ENCODE data around the gene ENTREP3. TPM values are rescaled to one million over a fixed set of nuclear protein-coding genes. Genes with fewer than 3 reads are reported as not detected.
"Not testable (repeated sequence)": the region's sequence is repeated elsewhere in the genome, so short reads cannot be mapped to it uniquely, and the experiment has no call there.

Gene ENTREP3
- total RNA-seq, 4 donors from 2014 or later: 22.7 to 42.0 (median 26.6) TPM

- WGBS, 2 donors: 0 to 5% methylated on average over 1 of the region's 1 CpG
- peaks cover 0 to 13% (median 0%) of the 10 kb centered on the region in 4 donors for H3K4me1 ChIP-seq
- TF ChIP-seq EP300 (IDR thresholded peaks at IDR 0.05) (no peak), POLR2A (IDR thresholded peaks at IDR 0.05) (no peak)
- TF ChIP-seq, protein P1, sequence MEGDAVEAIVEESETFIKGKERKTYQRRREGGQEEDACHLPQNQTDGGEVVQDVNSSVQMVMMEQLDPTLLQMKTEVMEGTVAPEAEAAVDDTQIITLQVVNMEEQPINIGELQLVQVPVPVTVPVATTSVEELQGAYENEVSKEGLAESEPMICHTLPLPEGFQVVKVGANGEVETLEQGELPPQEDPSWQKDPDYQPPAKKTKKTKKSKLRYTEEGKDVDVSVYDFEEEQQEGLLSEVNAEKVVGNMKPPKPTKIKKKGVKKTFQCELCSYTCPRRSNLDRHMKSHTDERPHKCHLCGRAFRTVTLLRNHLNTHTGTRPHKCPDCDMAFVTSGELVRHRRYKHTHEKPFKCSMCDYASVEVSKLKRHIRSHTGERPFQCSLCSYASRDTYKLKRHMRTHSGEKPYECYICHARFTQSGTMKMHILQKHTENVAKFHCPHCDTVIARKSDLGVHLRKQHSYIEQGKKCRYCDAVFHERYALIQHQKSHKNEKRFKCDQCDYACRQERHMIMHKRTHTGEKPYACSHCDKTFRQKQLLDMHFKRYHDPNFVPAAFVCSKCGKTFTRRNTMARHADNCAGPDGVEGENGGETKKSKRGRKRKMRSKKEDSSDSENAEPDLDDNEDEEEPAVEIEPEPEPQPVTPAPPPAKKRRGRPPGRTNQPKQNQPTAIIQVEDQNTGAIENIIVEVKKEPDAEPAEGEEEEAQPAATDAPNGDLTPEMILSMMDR (IDR thresholded peaks at IDR 0.05): no peak
- DNase-seq (ENCODE audit: low spot score in 2 of 2): no peak
- H3K36me3 ChIP-seq: peaks cover 0 to 28% (median 0%) of the 10 kb centered on the region in 3 donors
- no peaks in the 10 kb centered on the region for H3K27me3 ChIP-seq
- H3K27ac ChIP-seq: peak overlapping the region in 3 of 4 donors; percentile 19 to 50 (median 30)
- no peaks in the 10 kb centered on the region for H3K9me3 ChIP-seq
- peak overlapping the region in 2 of 4 donors; percentile 0 to 29 for H3K4me3 ChIP-seq
Measured at GRCh38 chr1:155219592-155220031, 35.7 kb downstream of the ENTREP3 start.

DNA sequence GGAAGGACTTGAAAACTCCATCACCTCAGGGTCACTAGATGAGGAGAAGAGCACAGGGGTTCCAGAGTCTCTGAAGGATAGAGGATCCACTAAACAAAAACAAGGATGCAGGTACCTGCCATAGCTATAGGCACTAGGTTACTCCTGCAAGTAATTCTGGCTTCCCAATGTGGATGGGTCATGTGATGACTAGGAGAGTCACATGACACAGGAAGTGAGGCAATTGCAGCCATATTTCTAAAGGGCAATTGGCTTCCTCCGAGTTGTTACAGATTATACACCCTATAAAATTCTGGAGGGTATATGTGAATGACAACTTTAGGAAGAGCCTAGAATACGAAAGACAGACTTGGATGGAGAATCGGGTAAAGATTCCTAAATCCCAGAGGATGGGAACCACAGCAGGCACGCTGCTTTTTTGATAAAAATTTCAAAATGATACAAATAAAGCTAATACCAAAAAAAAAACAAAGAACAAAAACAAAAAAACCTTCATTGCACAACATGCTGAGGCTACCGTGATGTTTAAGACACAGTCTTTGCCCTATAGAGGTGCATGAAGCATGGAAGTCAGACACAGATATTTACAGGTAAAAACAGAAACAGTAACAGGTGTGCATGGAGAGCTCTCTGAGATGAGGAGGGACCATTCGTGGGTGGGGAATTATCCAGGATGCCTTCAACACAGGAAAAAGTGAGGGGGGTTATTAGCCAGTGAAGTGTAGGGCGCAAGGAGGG lies 36.3 kb downstream of the ENTREP3 start:
- TF ChIP-seq POLR2A (IDR thresholded peaks at IDR 0.05) (no peak), EP300 (IDR thresholded peaks at IDR 0.05) (no peak)
- TF ChIP-seq, protein P1 (IDR thresholded peaks at IDR 0.05): no peak
- DNase-seq (ENCODE audit: low spot score in 2 of 2): peak in 1 of 2 donors; percentile 84
- H3K4me3 ChIP-seq: peak overlapping the region in 3 of 4 donors; percentile 0 to 29 (median 23)
- no peaks in the 10 kb centered on the region for H3K27me3 ChIP-seq
- H3K9me3 ChIP-seq: no peaks in the 10 kb centered on the region
- peak overlapping the region in 3 of 4 donors; percentile 19 to 50 (median 30) for H3K27ac ChIP-seq
- H3K36me3 ChIP-seq: peaks cover 0 to 29% (median 0%) of the 10 kb centered on the region in 3 donors
- 32 to 37% methylated on average over 7 of the region's 7 CpGs for WGBS, 2 donors
- H3K4me1 ChIP-seq: peaks cover 0 to 13% (median 0%) of the 10 kb centered on the region in 4 donors

GRCh38 chr1:155214702-155215101 lies 40.6 kb downstream of the ENTREP3 start:
- not testable (repeated sequence) for H3K27ac ChIP-seq; H3K9me3 ChIP-seq; H3K4me3 ChIP-seq; DNase-seq (ENCODE audit: low spot score in 2 of 2); H3K27me3 ChIP-seq
- 87 to 89% methylated on average over 3 to 7 of the region's 10 CpGs for WGBS, 2 donors
- Histone ChIP-seq H3K4me1 (peaks cover 0 to 20% (median 1%) of the 10 kb centered on the region in 4 donors), H3K36me3 (peaks cover 0 to 51% (median 0%) of the 10 kb centered on the region in 3 donors)

- not testable (repeated sequence) for H3K4me3 ChIP-seq; H3K27me3 ChIP-seq; H3K9me3 ChIP-seq; H3K27ac ChIP-seq; DNase-seq (ENCODE audit: low spot score in 2 of 2)
- 76% methylated on average over 5 of the region's 7 CpGs; no CpG with 5 or more reads in 1 of the 2 donors for WGBS, 2 donors
- Histone ChIP-seq H3K4me1 (peaks cover 0 to 27% (median 16%) of the 10 kb centered on the region in 4 donors), H3K36me3 (peaks cover 0 to 44% (median 0%) of the 10 kb centered on the region in 3 donors)
Measured at GRCh38 chr1:155212051-155212440, 43.2 kb downstream of the ENTREP3 start.

DNA sequence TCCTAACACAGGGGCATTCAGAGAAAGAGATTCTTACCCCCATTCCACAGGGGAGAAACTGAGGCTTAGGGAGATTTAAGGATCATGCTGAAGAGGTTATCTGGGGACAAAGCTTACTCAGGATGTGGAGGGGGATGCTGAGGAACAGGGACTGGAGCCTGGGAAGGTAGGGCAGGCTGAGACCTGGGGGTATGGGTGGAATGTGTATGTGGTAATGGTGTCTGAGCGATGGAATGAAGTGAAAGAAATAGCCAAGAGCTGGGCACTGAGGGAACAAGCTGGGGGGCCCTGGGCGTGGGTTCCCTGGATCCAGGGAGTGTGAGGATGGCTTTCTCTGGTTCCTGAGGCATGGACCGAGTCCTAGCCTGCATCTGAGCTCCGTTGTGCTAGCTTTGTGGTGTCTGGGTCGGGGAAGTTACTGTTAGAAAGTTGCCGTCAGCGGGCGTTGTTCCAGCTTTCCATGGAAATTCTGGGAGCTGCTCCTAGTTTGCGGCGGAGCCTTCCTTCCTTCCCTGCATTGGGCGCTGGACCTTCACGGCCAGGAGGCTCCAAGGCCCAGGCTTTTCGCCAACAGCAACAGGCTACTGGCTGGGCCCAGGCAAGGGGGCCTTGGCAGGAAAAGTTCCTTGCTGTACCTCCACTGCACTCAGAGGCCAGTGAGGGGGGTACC lies 43.8 kb downstream of the ENTREP3 start:
- WGBS, 2 donors: 42 to 78% methylated on average over 12 to 13 of the region's 13 CpGs
- H3K9me3 ChIP-seq; H3K4me3 ChIP-seq; H3K27ac ChIP-seq; H3K27me3 ChIP-seq; DNase-seq (ENCODE audit: low spot score in 2 of 2): not testable (repeated sequence)
- Histone ChIP-seq H3K36me3 (peaks cover 0 to 41% (median 0%) of the 10 kb centered on the region in 3 donors), H3K4me1 (peaks cover 0 to 32% (median 21%) of the 10 kb centered on the region in 4 donors)

- no peaks in the 10 kb centered on the region for H3K27me3 ChIP-seq
- no peak overlapping the region for H3K4me3 ChIP-seq
- no peaks in the 10 kb centered on the region for H3K9me3 ChIP-seq
- WGBS, 2 donors: 79 to 82% methylated on average over 4 of the region's 4 CpGs
- H3K4me1 ChIP-seq: peaks cover 0 to 42% (median 23%) of the 10 kb centered on the region in 4 donors
- TF ChIP-seq POLR2A (IDR thresholded peaks at IDR 0.05) (no peak), EP300 (IDR thresholded peaks at IDR 0.05) (no peak)
- TF ChIP-seq, protein P1 (IDR thresholded peaks at IDR 0.05): no peak
- peak overlapping the region in 1 of 4 donors; percentile 100 for H3K27ac ChIP-seq
- H3K36me3 ChIP-seq: peaks cover 0 to 32% (median 0%) of the 10 kb centered on the region in 3 donors
- no peak for DNase-seq (ENCODE audit: low spot score in 2 of 2)
Measured at GRCh38 chr1:155210314-155211104, 44.8 kb downstream of the ENTREP3 start.
